ENCODE results near the gene CLSTN2.

CLSTN2 gene

GRCh38 chr3:139994891-139995290, 59.9 kb downstream of the CLSTN2 start:
- FAIRE-seq, result no peak
- no peak for DNase-seq (ENCODE audit: insufficient read length, low spot score)

- FAIRE-seq, result no peak
These were observed 69.3 kb downstream of the CLSTN2 start for GRCh38 chr3:140004271-140004670.

GRCh38 chr3:140006331-140006730, 71.3 kb downstream of the CLSTN2 start:
- DNase-seq (ENCODE audit: insufficient read length, low spot score) (no peak), FAIRE-seq (no peak)

More at GRCh38 chr3:140004271-140004670, 69.3 kb downstream of the CLSTN2 start:
- DNase-seq (ENCODE audit: insufficient read length, low spot score), result no peak

GRCh38 chr3:140007081-140007480, 72.1 kb downstream of the CLSTN2 start:
- FAIRE-seq, result no peak
- no peak for DNase-seq (ENCODE audit: insufficient read length, low spot score)

GRCh38 chr3:140007911-140008869, 73.2 kb downstream of the CLSTN2 start:
- FAIRE-seq (no peak), DNase-seq (ENCODE audit: insufficient read length, low spot score) (no peak)

- DNase-seq (ENCODE audit: insufficient read length, low spot score) (no peak), FAIRE-seq (no peak)
These were observed 75.4 kb downstream of the CLSTN2 start for GRCh38 chr3:140010391-140010790.

GRCh38 chr3:140011086-140011485, 76.1 kb downstream of the CLSTN2 start:
- FAIRE-seq (no peak), DNase-seq (ENCODE audit: insufficient read length, low spot score) (no peak)

- DNase-seq (ENCODE audit: insufficient read length, low spot score) (no peak), FAIRE-seq (no peak)
These were observed 76.8 kb downstream of the CLSTN2 start for GRCh38 chr3:140011611-140012277.

- DNase-seq (ENCODE audit: insufficient read length, low spot score) (no peak), FAIRE-seq (no peak)
These were observed 78.2 kb downstream of the CLSTN2 start for GRCh38 chr3:140013220-140013619.

- no peak for DNase-seq (ENCODE audit: insufficient read length, low spot score)
- FAIRE-seq, result no peak
These were observed 80.0 kb downstream of the CLSTN2 start for GRCh38 chr3:140014831-140015495.

GRCh38 chr3:140015741-140016140, 80.8 kb downstream of the CLSTN2 start:
- DNase-seq (ENCODE audit: insufficient read length, low spot score), result no peak
- FAIRE-seq, result no peak

GRCh38 chr3:140018556-140018955, 83.6 kb downstream of the CLSTN2 start:
- no peak for DNase-seq (ENCODE audit: insufficient read length, low spot score)

GRCh38 chr3:140019946-140020345, 85.0 kb downstream of the CLSTN2 start:
- no peak for FAIRE-seq
- DNase-seq (ENCODE audit: insufficient read length, low spot score), result no peak

More at GRCh38 chr3:140018556-140018955, 83.6 kb downstream of the CLSTN2 start:
- FAIRE-seq, result no peak

GRCh38 chr3:140020541-140020940, 85.6 kb downstream of the CLSTN2 start:
- FAIRE-seq (no peak), DNase-seq (ENCODE audit: insufficient read length, low spot score) (no peak)

GRCh38 chr3:140021269-140021668, 86.3 kb downstream of the CLSTN2 start:
- no peak for FAIRE-seq
- DNase-seq (ENCODE audit: insufficient read length, low spot score), result no peak

- FAIRE-seq (no peak), DNase-seq (ENCODE audit: insufficient read length, low spot score) (no peak)
These were observed 87.2 kb downstream of the CLSTN2 start for GRCh38 chr3:140022066-140022770.

- no peak for FAIRE-seq
These were observed 88.9 kb downstream of the CLSTN2 start for GRCh38 chr3:140023616-140024530.

GRCh38 chr3:140031170-140031569, 96.2 kb downstream of the CLSTN2 start:
- no peak for FAIRE-seq
- no peak for DNase-seq (ENCODE audit: insufficient read length, low spot score)

More at GRCh38 chr3:140023616-140024530, 88.9 kb downstream of the CLSTN2 start:
- DNase-seq (ENCODE audit: insufficient read length, low spot score), result no peak

- no peak for FAIRE-seq
- no peak for DNase-seq (ENCODE audit: insufficient read length, low spot score)
These were observed 99.1 kb downstream of the CLSTN2 start for GRCh38 chr3:140034058-140034457.

Data from HTR-8/SVneo (cell line).